HUES6 (cell line): ENCODE results near the gene C9.
"Not testable (repeated sequence)": the region's sequence is repeated elsewhere in the genome, so short reads cannot be mapped to it uniquely, and the experiment has no call there.

Experiments used
- H3K27ac ChIP-seq: 2 replicates; pipeline ENCODE4 v1.7.0; 2013; ENCODE audit warnings: low read depth, mild to moderate bottlenecking, low read length, inconsistent platforms
- H3K27me3 ChIP-seq: 2 replicates; pipeline ENCODE4 v1.6.1; 2013; ENCODE audit warnings: low read length; ENCODE audit not compliant: control insufficient read depth, insufficient read depth
- H3K36me3 ChIP-seq: 2 replicates; pipeline ENCODE4 v1.6.1; 2013; ENCODE audit warnings: low read length; ENCODE audit not compliant: control insufficient read depth, insufficient read depth
- H3K4me1 ChIP-seq: 2 replicates; pipeline ENCODE4 v1.6.1; 2013; ENCODE audit warnings: low read length; ENCODE audit not compliant: control insufficient read depth, insufficient read depth
- H3K4me3 ChIP-seq: 2 replicates; pipeline ENCODE4 v1.5.1; 2013; ENCODE audit warnings: low read depth, low read length
- H3K9ac ChIP-seq: one replicate; pipeline ENCODE4 v1.6.1; 2013; ENCODE audit warnings: mild to moderate bottlenecking, low read length
- H3K9me3 ChIP-seq: 2 replicates; pipeline ENCODE4 v1.6.1; 2013; ENCODE audit warnings: low read depth, low read length; ENCODE audit not compliant: control insufficient read depth, insufficient read depth

C9 gene

GRCh38 chr5:39284552-39284951 lies 79.7 kb downstream of the C9 start:
- Histone ChIP-seq H3K27me3 (no peaks in the 10 kb centered on the region), H3K4me1 (no peaks in the 10 kb centered on the region), H3K27ac (no peak overlapping the region), H3K4me3 (no peak overlapping the region), H3K9me3 (peaks cover 5% of the 10 kb centered on the region), H3K36me3 (no peaks in the 10 kb centered on the region), H3K9ac (no peak overlapping the region)

- Histone ChIP-seq H3K27ac (no peak overlapping the region), H3K9me3 (peaks cover 5% of the 10 kb centered on the region), H3K9ac (no peak overlapping the region), H3K4me3 (no peak overlapping the region), H3K36me3 (no peaks in the 10 kb centered on the region), H3K27me3 (no peaks in the 10 kb centered on the region), H3K4me1 (no peaks in the 10 kb centered on the region)
These were observed 81.0 kb downstream of the C9 start for GRCh38 chr5:39283231-39283818.

GRCh38 chr5:39282561-39282960 lies 81.7 kb downstream of the C9 start:
- Histone ChIP-seq H3K4me3 (no peak overlapping the region), H3K36me3 (no peaks in the 10 kb centered on the region), H3K9ac (no peak overlapping the region), H3K4me1 (no peaks in the 10 kb centered on the region), H3K27me3 (no peaks in the 10 kb centered on the region), H3K9me3 (peaks cover 5% of the 10 kb centered on the region), H3K27ac (no peak overlapping the region)

- not testable (repeated sequence) for H3K4me1 ChIP-seq, H3K9ac ChIP-seq, H3K4me3 ChIP-seq, H3K9me3 ChIP-seq, H3K27me3 ChIP-seq, H3K36me3 ChIP-seq, H3K27ac ChIP-seq
These were observed 88.4 kb downstream of the C9 start for GRCh38 chr5:39275865-39276264.

- H3K9ac ChIP-seq, result no peak overlapping the region
- H3K27ac ChIP-seq, result no peak overlapping the region
- H3K27me3 ChIP-seq, result no peaks in the 10 kb centered on the region
- no peaks in the 10 kb centered on the region for H3K4me1 ChIP-seq
- H3K9me3 ChIP-seq, result no peaks in the 10 kb centered on the region
- H3K4me3 ChIP-seq, result no peak overlapping the region
- H3K36me3 ChIP-seq, result no peaks in the 10 kb centered on the region
These were observed 89.8 kb downstream of the C9 start for GRCh38 chr5:39274398-39275085.

GRCh38 chr5:39273314-39273954 lies 90.9 kb downstream of the C9 start:
- no peak overlapping the region for H3K9ac ChIP-seq
- H3K27me3 ChIP-seq, result no peaks in the 10 kb centered on the region
- no peak overlapping the region for H3K27ac ChIP-seq
- H3K4me1 ChIP-seq, result no peaks in the 10 kb centered on the region
- H3K36me3 ChIP-seq, result no peaks in the 10 kb centered on the region
- no peaks in the 10 kb centered on the region for H3K9me3 ChIP-seq
- no peak overlapping the region for H3K4me3 ChIP-seq

- not testable (repeated sequence) for H3K36me3 ChIP-seq, H3K27ac ChIP-seq, H3K4me3 ChIP-seq, H3K4me1 ChIP-seq, H3K27me3 ChIP-seq, H3K9me3 ChIP-seq, H3K9ac ChIP-seq
These were observed 91.4 kb downstream of the C9 start for GRCh38 chr5:39272869-39273231.

- no peaks in the 10 kb centered on the region for H3K9me3 ChIP-seq
- no peaks in the 10 kb centered on the region for H3K36me3 ChIP-seq
- H3K9ac ChIP-seq, result no peak overlapping the region
- no peak overlapping the region for H3K4me3 ChIP-seq
- H3K27ac ChIP-seq, result no peak overlapping the region
- H3K27me3 ChIP-seq, result no peaks in the 10 kb centered on the region
- no peaks in the 10 kb centered on the region for H3K4me1 ChIP-seq
These were observed 94.0 kb downstream of the C9 start for GRCh38 chr5:39270225-39270848.

GRCh38 chr5:39267186-39267585 lies 97.1 kb downstream of the C9 start:
- no peak overlapping the region for H3K4me3 ChIP-seq
- no peaks in the 10 kb centered on the region for H3K9me3 ChIP-seq
- no peak overlapping the region for H3K27ac ChIP-seq
- no peak overlapping the region for H3K9ac ChIP-seq
- no peaks in the 10 kb centered on the region for H3K36me3 ChIP-seq
- no peaks in the 10 kb centered on the region for H3K4me1 ChIP-seq
- no peaks in the 10 kb centered on the region for H3K27me3 ChIP-seq

- H3K27ac ChIP-seq, result no peak overlapping the region
- no peaks in the 10 kb centered on the region for H3K36me3 ChIP-seq
- H3K9ac ChIP-seq, result no peak overlapping the region
- H3K27me3 ChIP-seq, result no peaks in the 10 kb centered on the region
- H3K4me3 ChIP-seq, result no peak overlapping the region
- H3K9me3 ChIP-seq, result no peaks in the 10 kb centered on the region
- no peaks in the 10 kb centered on the region for H3K4me1 ChIP-seq
These were observed 97.9 kb downstream of the C9 start for GRCh38 chr5:39266442-39266841.

- no peak overlapping the region for H3K4me3 ChIP-seq
- H3K27ac ChIP-seq, result no peak overlapping the region
- H3K9me3 ChIP-seq, result no peaks in the 10 kb centered on the region
- H3K9ac ChIP-seq, result no peak overlapping the region
- no peaks in the 10 kb centered on the region for H3K4me1 ChIP-seq
- no peaks in the 10 kb centered on the region for H3K36me3 ChIP-seq
- no peaks in the 10 kb centered on the region for H3K27me3 ChIP-seq
These were observed 99.8 kb downstream of the C9 start for GRCh38 chr5:39264528-39264927.
